Stomach smooth muscle (tissue), 2 donors: ENCODE measurements around the gene ATP8B3.
"Not testable (repeated sequence)": the region's sequence is repeated elsewhere in the genome, so short reads cannot be mapped to it uniquely, and the experiment has no call there.

Experiments used
- H3K27ac ChIP-seq: one replicate; pipeline ENCODE4 v1.7.0; 2013; ENCODE audit warnings: mild to moderate bottlenecking, low read length, inconsistent platforms
- H3K27me3 ChIP-seq, 2 donors: one replicate each; pipeline ENCODE4 v1.7.0; 2013; ENCODE audit warnings: low read length in 2 of 2; ENCODE audit not compliant: insufficient read depth in 2 of 2, control insufficient read depth in 1 of 2
- H3K36me3 ChIP-seq, 2 donors: one replicate each; pipeline ENCODE4 v1.7.0; 2013; ENCODE audit warnings: low read length in 2 of 2; ENCODE audit not compliant: control insufficient read depth in 2 of 2, insufficient read depth in 2 of 2
- H3K4me1 ChIP-seq: one replicate; pipeline ENCODE4 v1.7.0; 2013; ENCODE audit warnings: low read length; ENCODE audit not compliant: control insufficient read depth, insufficient read depth
- H3K4me3 ChIP-seq, 2 donors: one replicate each; pipeline ENCODE4 v1.7.0; 2013; ENCODE audit warnings: low read length in 2 of 2
- H3K9ac ChIP-seq, 2 donors: one replicate each; pipeline ENCODE4 v1.7.0; 2013; ENCODE audit warnings: low read length in 2 of 2, mild to moderate bottlenecking in 1 of 2
- H3K9me3 ChIP-seq, 2 donors: one replicate each; pipeline ENCODE4 v1.7.0; 2013; ENCODE audit warnings: low read length in 2 of 2; ENCODE audit not compliant: control insufficient read depth in 2 of 2
- donor health status: healthy.
- donor health status: Pancreatic carcinoma.

ATP8B3 gene

DNA sequence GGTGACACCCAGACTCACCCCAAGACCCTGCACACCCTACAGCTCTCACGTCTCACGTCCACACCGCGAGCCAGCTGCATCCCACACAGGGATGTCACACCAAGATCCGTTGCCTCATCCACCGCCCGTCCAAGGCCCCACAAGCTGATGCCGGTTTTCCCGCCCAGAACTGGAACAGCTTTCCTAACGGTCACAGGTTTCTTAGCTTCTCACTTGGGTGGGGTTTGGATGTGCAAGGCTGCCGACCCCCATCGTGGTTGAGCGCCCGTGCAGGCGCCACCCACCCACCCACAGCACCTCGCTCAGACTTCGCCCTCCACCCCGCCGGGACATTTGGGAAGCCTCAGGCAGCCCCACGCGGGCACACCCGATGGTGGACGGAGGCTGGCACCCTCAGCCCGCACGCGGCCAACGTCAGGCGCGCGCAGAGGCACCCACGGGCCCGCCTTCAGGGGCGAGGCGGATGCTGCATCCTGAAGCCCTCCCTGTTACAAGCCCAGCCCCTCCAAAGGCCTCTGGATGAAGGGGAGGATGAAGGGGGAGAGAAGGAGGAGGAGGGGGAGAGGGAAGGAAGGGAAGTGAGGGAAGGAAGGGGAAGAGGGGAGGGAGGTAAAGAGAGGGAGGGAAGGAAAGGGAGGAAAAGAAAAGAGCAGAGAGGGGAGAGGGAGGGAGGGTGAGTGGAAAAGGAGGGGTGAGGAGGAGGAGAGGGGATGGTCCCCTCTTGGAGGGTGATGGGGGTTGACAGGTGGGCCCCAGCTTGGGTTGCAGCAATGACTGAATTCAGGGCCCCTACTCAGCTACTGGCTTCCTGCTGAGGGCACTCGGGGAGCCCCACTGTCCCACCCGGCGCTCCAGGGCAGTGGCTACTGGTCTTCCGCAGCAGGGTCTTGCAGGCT, 45.9 kb downstream of the ATP8B3 start:
- H3K9ac ChIP-seq = no peak overlapping the region
- no peaks in the 10 kb centered on the region for H3K4me1 ChIP-seq
- no peak overlapping the region for H3K4me3 ChIP-seq
- peaks cover 7 to 11% of the 10 kb centered on the region in 2 donors for H3K9me3 ChIP-seq
- H3K27me3 ChIP-seq = peaks cover 55 to 79% of the 10 kb centered on the region in 2 donors
- no peak overlapping the region for H3K27ac ChIP-seq
- H3K36me3 ChIP-seq = no peaks in the 10 kb centered on the region

DNA sequence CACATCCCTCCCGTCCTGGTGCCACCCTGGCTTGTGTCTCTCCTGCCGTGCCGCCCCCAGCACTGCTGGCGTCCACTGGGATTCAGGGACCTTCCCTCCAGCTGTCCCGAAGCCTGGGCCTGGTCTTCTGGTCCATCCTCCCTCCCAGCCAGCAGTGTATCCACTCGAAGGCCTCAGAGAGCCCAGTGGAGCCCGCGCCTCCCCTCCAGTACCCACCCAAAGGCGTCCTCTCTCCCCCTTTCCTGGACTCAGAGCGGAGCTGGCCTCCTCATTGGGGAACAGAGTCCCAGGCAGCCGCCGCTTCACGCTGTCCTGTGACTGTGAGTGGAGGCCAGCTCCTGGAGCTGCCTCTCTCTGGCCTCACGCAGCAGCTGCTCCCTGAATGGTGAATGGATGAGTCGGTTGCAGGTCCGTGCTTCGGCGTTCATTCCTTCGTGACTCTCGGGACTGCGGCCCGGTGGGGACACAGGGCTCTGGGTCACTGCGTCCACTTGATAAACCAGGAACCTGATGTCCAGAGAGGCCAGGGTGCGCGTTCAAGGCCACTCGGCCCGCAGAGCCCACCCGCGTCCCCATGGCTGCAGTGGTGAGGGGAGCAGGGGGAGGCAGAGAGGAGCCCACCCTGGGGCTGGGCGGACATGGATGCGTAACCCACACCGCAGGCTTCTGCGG, 46.7 kb downstream of the ATP8B3 start:
- no peak overlapping the region for H3K27ac ChIP-seq
- no peaks in the 10 kb centered on the region for H3K36me3 ChIP-seq
- H3K4me1 ChIP-seq = no peaks in the 10 kb centered on the region
- peaks cover 55 to 79% of the 10 kb centered on the region in 2 donors for H3K27me3 ChIP-seq
- H3K9me3 ChIP-seq = peaks cover 1 to 3% of the 10 kb centered on the region in 2 donors
- H3K9ac ChIP-seq = no peak overlapping the region
- H3K4me3 ChIP-seq = no peak overlapping the region

DNA sequence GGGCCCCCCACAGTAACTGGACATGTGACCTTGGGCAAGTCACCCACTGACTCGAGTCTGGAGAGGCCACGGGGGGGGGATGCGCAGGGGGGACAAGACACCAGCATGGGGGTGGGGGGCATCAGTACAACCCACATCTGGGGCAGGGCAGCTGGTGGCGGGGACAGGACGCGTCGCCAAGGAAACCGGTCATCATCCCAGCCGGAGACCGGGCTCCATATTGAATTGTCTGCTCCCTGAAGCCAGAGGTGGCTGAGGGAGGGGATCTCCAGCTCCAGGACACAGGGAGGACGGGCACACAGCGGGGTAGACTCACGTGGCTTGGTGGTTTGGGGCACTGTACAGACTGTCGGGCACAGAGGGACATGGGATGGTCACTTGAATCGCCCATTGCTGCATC, 47.3 kb downstream of the ATP8B3 start:
- H3K4me1 ChIP-seq = no peaks in the 10 kb centered on the region
- H3K27me3 ChIP-seq = peaks cover 60 to 80% of the 10 kb centered on the region in 2 donors
- H3K36me3 ChIP-seq = no peaks in the 10 kb centered on the region
- H3K9me3 ChIP-seq = no peaks in the 10 kb centered on the region
- no peak overlapping the region for H3K4me3 ChIP-seq
- no peak overlapping the region for H3K9ac ChIP-seq
- H3K27ac ChIP-seq = no peak overlapping the region

DNA sequence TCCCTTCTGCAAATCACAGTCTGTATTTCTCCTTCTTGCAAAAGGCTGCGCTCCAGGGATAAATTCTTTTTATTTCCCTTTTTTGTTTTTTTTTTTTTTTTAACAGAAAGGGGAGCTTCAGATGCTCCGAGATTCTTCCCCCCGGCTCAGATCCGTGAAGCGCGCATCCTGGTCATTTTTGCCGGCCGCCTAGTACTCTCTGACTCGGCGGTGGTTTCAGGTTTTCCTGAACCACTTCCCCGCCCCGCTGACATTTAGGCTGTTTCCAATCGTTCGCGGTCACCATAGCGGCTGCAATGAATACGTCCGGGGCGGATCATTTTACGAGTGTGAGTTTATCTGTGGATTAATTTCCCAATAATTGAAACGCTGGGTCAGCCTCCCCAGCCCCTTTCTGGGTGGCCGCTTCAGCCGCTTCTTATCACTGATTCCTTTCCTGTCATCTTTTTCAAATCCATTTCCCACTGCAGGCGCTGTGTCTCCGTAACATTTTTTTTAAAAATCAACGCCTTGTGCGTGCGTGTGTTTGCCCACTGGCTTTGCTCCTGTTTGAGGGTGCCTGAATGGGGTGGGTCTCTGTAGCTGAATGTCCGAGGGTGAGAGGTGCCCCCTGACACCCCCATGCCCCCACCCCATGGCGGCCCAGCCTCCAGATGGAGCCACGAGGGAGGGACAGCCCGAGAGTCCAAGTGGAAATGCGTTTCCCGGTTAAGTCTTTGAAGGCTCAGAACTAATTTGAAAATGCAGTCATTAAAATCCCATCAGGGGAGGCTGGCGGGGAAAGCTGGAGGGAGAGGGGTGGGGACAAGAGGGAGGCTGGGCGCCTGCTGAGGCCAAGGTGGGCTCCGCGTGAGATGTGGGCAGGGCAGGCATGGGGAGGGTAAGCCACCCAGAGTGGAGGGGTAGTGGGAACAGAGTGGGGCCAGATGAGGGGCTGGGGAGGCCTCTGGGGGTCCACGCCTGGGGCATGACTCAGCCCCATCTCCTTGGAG, 48.1 kb downstream of the ATP8B3 start:
- no peak overlapping the region for H3K9ac ChIP-seq
- no peaks in the 10 kb centered on the region for H3K36me3 ChIP-seq
- no peaks in the 10 kb centered on the region for H3K4me1 ChIP-seq
- H3K27me3 ChIP-seq = peaks cover 61 to 80% of the 10 kb centered on the region in 2 donors
- H3K27ac ChIP-seq = no peak overlapping the region
- H3K4me3 ChIP-seq = no peak overlapping the region
- no peaks in the 10 kb centered on the region for H3K9me3 ChIP-seq

DNA sequence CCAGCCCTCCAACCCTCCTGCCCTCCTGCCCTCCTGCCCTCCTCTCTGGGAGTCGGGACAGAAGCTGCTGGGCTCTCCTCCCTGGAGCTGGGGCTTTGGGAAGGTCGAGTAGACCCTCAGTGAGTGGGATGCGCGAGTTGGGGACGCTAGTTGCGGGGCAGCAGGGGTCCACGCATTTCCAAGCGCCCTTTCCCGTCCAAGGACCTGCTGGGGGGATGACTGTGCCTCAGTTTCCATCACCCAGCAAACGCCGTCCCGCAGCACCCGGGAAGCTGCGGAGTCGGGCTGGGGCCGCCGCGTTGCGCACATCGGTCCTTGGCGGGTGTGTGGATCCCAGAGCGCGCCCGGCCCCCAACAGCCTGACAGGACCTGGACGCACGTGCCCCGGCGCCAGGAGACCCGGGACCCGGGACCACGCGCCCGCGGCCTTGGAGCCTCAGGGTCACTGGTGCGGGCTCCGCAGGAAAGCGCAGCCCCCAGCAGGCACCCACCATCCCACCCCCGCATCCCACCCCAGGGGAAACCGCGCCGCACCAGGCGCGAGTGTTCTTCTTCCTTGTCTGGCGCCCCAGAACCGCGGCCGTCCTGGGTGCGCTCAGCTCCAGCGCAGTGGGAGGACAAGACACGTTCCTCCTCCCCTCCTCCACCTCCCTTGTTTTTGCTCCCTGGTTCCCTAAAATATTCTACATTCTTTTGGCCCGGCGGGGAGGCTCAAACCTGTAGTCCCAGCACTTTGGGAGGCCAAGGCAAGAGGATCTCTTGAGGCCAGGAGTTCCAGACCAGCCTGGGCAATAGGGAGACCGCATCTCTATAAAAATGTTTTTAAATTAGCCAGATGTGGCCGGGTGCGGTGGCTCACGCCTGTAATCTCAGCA, 49.6 kb downstream of the ATP8B3 start:
- H3K4me1 ChIP-seq = peaks cover 3% of the 10 kb centered on the region
- H3K9me3 ChIP-seq = no peaks in the 10 kb centered on the region
- H3K4me3 ChIP-seq = no peak overlapping the region
- peaks cover 55 to 80% of the 10 kb centered on the region in 2 donors for H3K27me3 ChIP-seq
- no peak overlapping the region for H3K9ac ChIP-seq
- H3K36me3 ChIP-seq = no peaks in the 10 kb centered on the region
- no peak overlapping the region for H3K27ac ChIP-seq

DNA sequence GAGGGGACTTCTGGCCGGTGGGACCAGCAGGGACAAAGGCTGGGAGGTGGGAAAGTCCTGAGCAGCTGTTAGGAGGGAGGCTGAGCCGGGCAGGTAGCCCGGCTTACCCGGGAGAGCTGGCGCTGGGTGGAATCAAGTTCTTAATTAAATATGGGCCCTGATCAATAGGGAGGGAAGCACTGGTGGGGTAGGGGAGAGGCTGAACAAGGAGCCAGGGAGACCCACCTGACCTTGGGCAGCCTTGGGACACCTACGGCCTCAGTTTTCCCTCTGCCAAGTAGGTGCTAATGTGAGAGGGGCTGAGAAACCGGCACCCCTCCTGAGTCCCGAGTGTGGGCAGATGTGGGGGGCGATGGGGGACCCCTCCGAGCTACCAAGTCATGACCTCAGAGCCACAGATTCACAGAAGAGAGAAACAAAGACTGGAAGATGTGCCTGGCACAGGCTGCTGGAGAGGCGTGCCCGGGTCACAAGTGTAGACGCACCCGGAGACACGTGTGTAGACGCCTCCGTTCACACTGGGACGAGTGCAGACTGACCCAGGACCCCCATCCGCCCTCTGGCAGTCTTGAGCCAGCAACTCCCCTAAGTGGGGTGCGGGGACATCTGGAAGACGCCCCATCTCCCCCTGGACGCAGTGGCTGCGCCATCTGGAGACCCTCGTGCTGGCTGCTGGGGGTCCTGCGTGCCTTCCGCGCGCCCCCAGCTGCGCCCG, 50.4 kb downstream of the ATP8B3 start:
- Histone ChIP-seq H3K27me3 (peaks cover 53 to 80% of the 10 kb centered on the region in 2 donors), H3K4me3 (no peak overlapping the region), H3K9ac (no peak overlapping the region), H3K27ac (no peak overlapping the region), H3K9me3 (no peaks in the 10 kb centered on the region), H3K4me1 (peaks cover 6% of the 10 kb centered on the region), H3K36me3 (no peaks in the 10 kb centered on the region)

DNA sequence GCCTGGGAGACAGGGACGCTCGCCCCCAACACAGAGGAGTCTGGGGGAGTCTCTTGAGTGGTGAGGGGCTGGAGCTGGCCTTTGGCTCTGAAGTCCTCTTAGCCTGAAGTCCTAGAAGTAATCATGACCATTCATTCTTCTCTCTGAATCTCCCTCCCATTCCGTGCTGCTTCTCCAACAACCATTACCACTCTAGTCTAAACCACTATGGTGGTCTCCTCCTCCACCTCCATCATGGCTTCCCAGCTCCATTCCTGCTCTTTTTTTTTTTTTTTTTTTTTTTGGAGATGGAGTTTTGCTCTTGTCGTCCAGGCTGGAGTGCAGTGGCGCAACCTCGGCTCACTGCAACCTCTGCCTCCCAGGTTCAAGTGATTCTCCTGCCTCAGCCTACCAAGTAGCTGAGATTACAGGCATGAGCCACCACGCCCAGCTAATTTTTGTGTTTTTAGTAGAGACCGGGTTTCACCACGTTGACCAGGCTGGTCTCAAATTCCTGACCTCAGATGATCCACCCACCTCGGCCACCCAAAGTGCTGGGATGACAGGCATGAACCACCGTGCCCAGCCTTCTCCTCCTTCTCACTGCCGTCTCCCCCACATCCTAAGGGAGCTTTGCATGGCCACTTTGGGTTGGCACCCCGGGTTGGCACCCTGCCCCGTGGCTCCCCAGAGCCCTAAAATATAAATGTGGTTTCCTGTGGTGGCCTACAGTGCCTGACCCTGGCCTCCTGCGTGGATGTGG, 51.1 kb downstream of the ATP8B3 start:
- not testable (repeated sequence) for H3K4me1 ChIP-seq, H3K4me3 ChIP-seq, H3K36me3 ChIP-seq, H3K27ac ChIP-seq, H3K9ac ChIP-seq, H3K9me3 ChIP-seq
- peaks cover 54 to 78% of the 10 kb centered on the region in 2 donors for H3K27me3 ChIP-seq

DNA sequence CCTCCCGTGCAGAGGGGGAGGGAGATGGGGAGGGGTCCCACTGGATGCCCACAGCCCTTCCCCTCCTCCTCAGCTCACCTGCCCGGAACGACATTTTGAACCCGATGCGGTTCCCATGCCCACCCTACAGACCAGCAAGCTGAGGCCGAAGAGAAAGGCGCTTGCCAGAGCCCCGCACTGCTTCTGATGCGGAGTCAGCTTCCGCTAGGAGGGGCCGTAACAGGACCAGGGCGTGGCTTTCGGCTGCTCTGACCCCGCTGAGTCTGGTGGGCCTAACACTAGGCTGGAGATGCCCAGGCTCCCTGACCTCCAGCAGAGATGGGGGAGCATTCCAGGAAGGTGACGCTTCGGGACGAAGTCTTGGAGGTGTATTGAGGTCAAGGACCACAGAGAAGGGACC, 52.1 kb downstream of the ATP8B3 start:
- H3K9ac ChIP-seq = no peak overlapping the region
- H3K9me3 ChIP-seq = no peaks in the 10 kb centered on the region
- H3K4me1 ChIP-seq = peaks cover 6% of the 10 kb centered on the region
- H3K27ac ChIP-seq = no peak overlapping the region
- H3K36me3 ChIP-seq = no peaks in the 10 kb centered on the region
- H3K4me3 ChIP-seq = no peak overlapping the region
- peaks cover 51 to 78% of the 10 kb centered on the region in 2 donors for H3K27me3 ChIP-seq
